ENCODE data around the gene OTUB2. TPM values are rescaled to one million over a fixed set of nuclear protein-coding genes. Genes with fewer than 3 reads are reported as not detected.

The OTUB2 gene
- total RNA-seq, 1 experiment from 2014 or later = 0.91 TPM

Other genes with a start within 250 kb of the OTUB2 start
- gene PRIMA1, start 237.9 kb upstream of the OTUB2 start, total RNA-seq (2014; rRNA removed; shearing (Covaris generic)) = not detected in 2 replicates
- gene FAM181A, start 99.0 kb upstream of the OTUB2 start, total RNA-seq (2014; rRNA removed; shearing (Covaris generic)) = not detected in 2 replicates
- not detected in 2 replicates for gene ASB2, start 49.8 kb upstream of the OTUB2 start, total RNA-seq (2014; rRNA removed; shearing (Covaris generic))
- not detected in 2 replicates for gene CCDC197, start 29.0 kb upstream of the OTUB2 start, total RNA-seq (2014; rRNA removed; shearing (Covaris generic))
- gene DDX24, start 54.9 kb downstream of the OTUB2 start, total RNA-seq (2014; rRNA removed; shearing (Covaris generic)) = 98.8 and 137 TPM in 2 replicates
- gene IFI27L1, start 55.0 kb downstream of the OTUB2 start, total RNA-seq (2014; rRNA removed; shearing (Covaris generic)) = 18.7 and 19.3 TPM in 2 replicates
- gene IFI27, start 84.4 kb downstream of the OTUB2 start, total RNA-seq (2014; rRNA removed; shearing (Covaris generic)) = 1,115 and 1,511 TPM in 2 replicates
- 76.5 and 135 TPM in 2 replicates for gene IFI27L2, start 103.3 kb downstream of the OTUB2 start, total RNA-seq (2014; rRNA removed; shearing (Covaris generic))
- gene PPP4R4, start 148.0 kb downstream of the OTUB2 start, total RNA-seq (2014; rRNA removed; shearing (Covaris generic)) = 0.15 and 0.99 TPM in 2 replicates